Embryonic facial prominence (tissue), 1 donor: ENCODE results near the gene TBC1D22A.
"Not testable (repeated sequence)": the region's sequence is repeated elsewhere in the genome, so short reads cannot be mapped to it uniquely, and the experiment has no call there.

ENCODE experiments used
- DNase-seq: peaks from one replicate; pipeline ENCODE4 v3.0.0-alpha.2; 2016; ENCODE audit errors: extremely low spot score

TBC1D22A gene

GRCh38 chr22:46762238-46763050, at the start of gene TBC1D22A:
Gene TBC1D22A, plus strand, starts transcription at chr22:46762650. Its CDS starts 137 bp downstream, at chr22:46762787.
- peak; percentile 87 for DNase-seq

- no peak for DNase-seq
These were observed 47.9 kb upstream of the TBC1D22A start for GRCh38 chr22:46714550-46714949.

GRCh38 chr22:46719921-46720320, 42.5 kb upstream of the TBC1D22A start:
- no peak for DNase-seq

- no peak for DNase-seq
These were observed 40.9 kb upstream of the TBC1D22A start for GRCh38 chr22:46721501-46722085.

GRCh38 chr22:46723882-46724281, 38.6 kb upstream of the TBC1D22A start:
- no peak for DNase-seq

- DNase-seq = no peak
These were observed 37.4 kb upstream of the TBC1D22A start for GRCh38 chr22:46725096-46725495.

- DNase-seq = no peak
These were observed 36.1 kb upstream of the TBC1D22A start for GRCh38 chr22:46726066-46726985.

- DNase-seq = no peak
These were observed 35.5 kb upstream of the TBC1D22A start for GRCh38 chr22:46726986-46727317.

- no peak for DNase-seq
These were observed 34.6 kb upstream of the TBC1D22A start for GRCh38 chr22:46727813-46728364.

GRCh38 chr22:46728470-46728869, 34.0 kb upstream of the TBC1D22A start:
- no peak for DNase-seq

GRCh38 chr22:46730568-46731245, 31.7 kb upstream of the TBC1D22A start:
- DNase-seq = no peak

- no peak for DNase-seq
These were observed 31.0 kb upstream of the TBC1D22A start for GRCh38 chr22:46731246-46732040.

GRCh38 chr22:46732041-46732379, 30.4 kb upstream of the TBC1D22A start:
- no peak for DNase-seq

- no peak for DNase-seq
These were observed 29.9 kb upstream of the TBC1D22A start for GRCh38 chr22:46732513-46732912.

GRCh38 chr22:46734213-46734722, 28.2 kb upstream of the TBC1D22A start:
- DNase-seq = not testable (repeated sequence)

GRCh38 chr22:46734830-46735453, 27.5 kb upstream of the TBC1D22A start:
- no peak for DNase-seq

GRCh38 chr22:46735747-46736608, 26.5 kb upstream of the TBC1D22A start:
- DNase-seq = no peak

GRCh38 chr22:46736705-46737104, 25.7 kb upstream of the TBC1D22A start:
- no peak for DNase-seq
